C4-2B (cell line): ENCODE measurements around the gene KLHL26.

Source experiments
- H3K27ac ChIP-seq: fragments of 450-650 bp; 2 replicates; pipeline ENCODE4 v1.5.1; 2017
- ZFX ChIP-seq: fragments of 450-650 bp; IDR thresholded peaks from 2 replicates; pipeline ENCODE4 v1.6.1; 2017
- TF ChIP-seq, protein P1 (sequence below): fragments of 450-650 bp; conservative IDR thresholded peaks from 2 replicates; pipeline ENCODE4 v1.5.1; 2017; ENCODE audit warnings: mild to moderate bottlenecking

The KLHL26 gene

DNA sequence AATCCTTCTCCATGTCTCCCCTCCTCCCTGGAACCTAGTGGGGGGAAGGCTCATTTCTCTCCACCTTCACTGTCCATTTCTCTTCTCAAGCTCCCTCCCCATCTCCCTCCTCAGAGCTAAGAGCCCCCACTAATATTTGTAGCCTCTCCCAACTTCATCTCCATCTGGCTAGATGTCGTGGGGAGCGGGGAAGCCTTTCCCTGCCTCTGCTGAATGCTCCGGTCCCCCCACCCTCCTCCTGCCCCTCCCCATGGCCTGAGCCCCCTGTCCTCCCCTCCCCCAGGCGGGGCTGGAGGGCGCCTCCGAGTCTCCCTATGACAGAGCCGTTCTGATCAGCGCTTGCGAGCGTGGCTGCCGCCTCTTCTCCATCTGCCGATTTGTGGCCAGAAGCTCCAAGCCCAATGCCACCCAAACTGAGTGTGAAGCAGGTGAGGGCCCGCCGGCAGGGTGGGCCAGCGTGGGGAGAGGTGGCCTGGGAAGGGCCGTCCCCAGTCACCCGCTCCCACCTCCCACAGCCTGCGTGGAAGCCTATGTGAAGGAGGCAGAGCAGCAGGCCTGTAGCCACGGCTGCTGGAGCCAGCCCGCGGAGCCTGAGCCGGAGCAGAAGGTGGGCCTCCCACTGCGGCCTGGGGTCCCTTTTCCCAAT, 23.1 kb upstream of the KLHL26 start:
- H3K27ac ChIP-seq = no peak overlapping the region
- TF ChIP-seq, protein P1, sequence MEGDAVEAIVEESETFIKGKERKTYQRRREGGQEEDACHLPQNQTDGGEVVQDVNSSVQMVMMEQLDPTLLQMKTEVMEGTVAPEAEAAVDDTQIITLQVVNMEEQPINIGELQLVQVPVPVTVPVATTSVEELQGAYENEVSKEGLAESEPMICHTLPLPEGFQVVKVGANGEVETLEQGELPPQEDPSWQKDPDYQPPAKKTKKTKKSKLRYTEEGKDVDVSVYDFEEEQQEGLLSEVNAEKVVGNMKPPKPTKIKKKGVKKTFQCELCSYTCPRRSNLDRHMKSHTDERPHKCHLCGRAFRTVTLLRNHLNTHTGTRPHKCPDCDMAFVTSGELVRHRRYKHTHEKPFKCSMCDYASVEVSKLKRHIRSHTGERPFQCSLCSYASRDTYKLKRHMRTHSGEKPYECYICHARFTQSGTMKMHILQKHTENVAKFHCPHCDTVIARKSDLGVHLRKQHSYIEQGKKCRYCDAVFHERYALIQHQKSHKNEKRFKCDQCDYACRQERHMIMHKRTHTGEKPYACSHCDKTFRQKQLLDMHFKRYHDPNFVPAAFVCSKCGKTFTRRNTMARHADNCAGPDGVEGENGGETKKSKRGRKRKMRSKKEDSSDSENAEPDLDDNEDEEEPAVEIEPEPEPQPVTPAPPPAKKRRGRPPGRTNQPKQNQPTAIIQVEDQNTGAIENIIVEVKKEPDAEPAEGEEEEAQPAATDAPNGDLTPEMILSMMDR = no peak
- no peak for TF ChIP-seq ZFX

DNA sequence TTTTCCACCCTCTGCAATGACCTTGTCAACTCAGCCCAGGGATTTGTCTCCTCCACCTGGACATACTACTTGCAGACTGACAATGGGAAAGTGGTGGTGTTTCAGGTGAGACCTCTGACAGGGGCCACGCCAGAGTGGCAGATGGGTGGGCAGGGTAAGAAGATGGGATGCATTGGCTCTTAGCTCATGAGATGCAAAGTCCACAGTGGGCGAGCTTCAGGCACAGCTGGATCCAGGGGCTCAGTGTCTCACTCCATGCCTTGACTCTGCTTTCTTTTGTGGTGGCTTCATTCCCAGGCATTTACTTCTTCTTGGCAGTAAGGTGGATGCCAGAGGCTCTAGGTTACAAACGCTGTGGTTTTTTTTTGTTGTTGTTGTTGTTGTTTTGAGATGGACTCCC, 20.8 kb upstream of the KLHL26 start:
- H3K27ac ChIP-seq = no peak overlapping the region
- TF ChIP-seq, protein P1 = no peak
- no peak for TF ChIP-seq ZFX

GRCh38 chr19:18617562-18617961, 19.3 kb upstream of the KLHL26 start:
- H3K27ac ChIP-seq = no peak overlapping the region
- no peak for TF ChIP-seq ZFX
- TF ChIP-seq, protein P1 = no peak

DNA sequence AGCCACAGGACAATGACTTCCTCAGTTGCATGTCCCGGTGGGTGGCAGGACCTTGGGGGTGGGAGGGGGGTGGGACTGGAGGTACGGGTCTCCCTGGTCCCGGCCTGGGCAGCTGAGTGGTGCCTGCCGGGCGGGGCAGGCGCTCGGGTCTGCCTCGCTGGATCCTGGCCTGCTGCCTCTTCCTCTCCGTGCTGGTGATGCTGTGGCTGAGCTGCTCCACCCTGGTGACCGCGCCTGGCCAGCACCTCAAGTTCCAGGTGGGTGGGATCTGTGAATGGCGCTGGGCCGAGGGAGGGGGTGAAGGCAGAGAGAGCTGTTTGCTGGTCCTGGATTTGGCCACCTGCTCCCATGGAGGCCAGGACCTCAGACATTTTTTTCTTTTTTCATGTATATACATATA, 18.6 kb upstream of the KLHL26 start:
- TF ChIP-seq ZFX = no peak
- TF ChIP-seq, protein P1 = no peak

GRCh38 chr19:18620311-18620710, 16.5 kb upstream of the KLHL26 start:
- no peak for TF ChIP-seq ZFX
- TF ChIP-seq, protein P1 = no peak
- H3K27ac ChIP-seq = no peak overlapping the region

More for the DNA sequence above, 18.6 kb upstream of the KLHL26 start:
- no peak overlapping the region for H3K27ac ChIP-seq

- no peak for TF ChIP-seq ZFX
- TF ChIP-seq, protein P1 = no peak
- H3K27ac ChIP-seq = no peak overlapping the region
These were observed 15.9 kb upstream of the KLHL26 start for GRCh38 chr19:18620902-18621301.

DNA sequence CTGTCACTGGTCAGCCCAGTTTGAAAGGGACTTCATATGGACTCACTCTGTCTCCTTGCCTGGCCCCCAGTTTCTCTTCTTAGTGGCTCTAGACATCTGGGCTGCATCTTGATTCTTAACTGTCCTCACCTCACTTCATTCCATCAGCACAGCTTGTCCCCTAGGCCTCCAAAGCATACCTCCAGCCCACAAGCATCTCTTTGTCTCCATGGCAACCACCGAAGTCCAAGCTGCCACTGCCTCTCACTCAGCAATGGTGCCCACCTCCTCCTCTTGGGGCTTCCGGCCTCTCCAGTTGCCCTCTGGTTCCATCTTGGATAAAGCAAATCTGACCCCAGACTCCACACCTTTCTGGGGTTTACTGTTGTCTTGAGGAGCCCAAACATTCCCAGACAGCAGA, 9.9 kb upstream of the KLHL26 start:
- TF ChIP-seq ZFX = no peak
- TF ChIP-seq, protein P1 = no peak
- no peak overlapping the region for H3K27ac ChIP-seq
